LoVo (cell line): ENCODE results near the gene STXBP6.

ENCODE experiments used
- DNase-seq: peaks from one replicate; pipeline ENCODE4 v3.0.0-alpha.2; 2016; ENCODE audit warnings: low spot score

The STXBP6 gene

GRCh38 chr14:24915403-24915921, 134.5 kb downstream of the STXBP6 start:
- DNase-seq: no peak

DNA sequence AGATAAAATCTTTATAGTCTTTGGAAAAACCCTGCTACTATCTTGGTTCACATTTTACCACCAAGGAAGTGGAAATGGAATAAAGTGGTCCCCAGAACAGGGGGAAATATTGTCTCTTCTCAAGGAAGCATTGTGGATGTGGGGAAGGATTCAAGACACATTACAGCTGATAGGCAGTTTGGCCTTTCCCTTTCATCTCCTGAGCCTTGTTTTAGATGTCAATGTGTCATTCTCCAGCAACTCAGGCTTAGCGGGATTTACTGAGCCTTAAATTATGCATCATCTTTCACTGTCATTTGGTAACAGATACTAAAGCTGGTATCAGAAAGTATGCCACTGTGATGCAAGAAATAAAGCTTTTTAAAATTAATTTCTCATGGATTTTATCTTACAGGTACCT, 136.2 kb downstream of the STXBP6 start:
- DNase-seq: no peak

GRCh38 chr14:24913021-24913420, 136.9 kb downstream of the STXBP6 start:
- DNase-seq: no peak

DNA sequence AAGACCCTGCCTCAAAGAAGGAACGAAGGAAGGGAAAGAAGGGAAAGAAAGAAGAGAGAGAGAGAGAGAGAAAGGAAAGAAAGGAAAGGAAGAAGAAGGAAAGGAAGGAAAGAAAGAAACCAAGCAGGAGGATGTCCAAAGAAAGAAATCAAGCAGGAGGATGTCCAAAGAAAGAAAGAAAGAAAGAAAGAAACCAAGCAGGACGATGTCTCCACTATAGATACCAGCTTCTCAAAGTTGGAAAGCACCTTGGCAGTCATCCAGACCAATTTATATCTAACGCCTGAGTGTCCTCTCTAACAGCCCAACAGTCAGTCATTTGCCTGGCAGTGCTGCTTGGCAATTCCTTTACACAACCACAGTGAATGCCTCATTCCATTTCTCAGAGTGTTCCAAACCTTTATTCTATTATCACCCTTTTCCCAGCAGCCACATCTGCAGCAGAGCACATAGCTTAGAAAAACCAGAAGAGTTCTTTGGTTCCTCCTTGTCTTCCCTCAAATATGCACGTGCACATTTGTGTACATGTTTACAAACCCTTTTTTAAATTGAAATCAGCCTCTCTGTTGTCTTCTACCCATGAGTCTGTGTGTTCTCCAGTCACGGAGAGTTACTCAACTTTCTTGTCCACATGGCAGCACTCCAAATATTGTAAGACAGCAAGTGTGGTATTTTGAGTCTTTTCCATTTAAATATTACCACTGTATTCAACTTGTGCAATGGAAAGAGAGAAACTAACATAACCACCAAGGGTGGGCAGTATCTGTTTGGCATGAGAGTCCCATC, 138.4 kb downstream of the STXBP6 start:
- no peak for DNase-seq

DNA sequence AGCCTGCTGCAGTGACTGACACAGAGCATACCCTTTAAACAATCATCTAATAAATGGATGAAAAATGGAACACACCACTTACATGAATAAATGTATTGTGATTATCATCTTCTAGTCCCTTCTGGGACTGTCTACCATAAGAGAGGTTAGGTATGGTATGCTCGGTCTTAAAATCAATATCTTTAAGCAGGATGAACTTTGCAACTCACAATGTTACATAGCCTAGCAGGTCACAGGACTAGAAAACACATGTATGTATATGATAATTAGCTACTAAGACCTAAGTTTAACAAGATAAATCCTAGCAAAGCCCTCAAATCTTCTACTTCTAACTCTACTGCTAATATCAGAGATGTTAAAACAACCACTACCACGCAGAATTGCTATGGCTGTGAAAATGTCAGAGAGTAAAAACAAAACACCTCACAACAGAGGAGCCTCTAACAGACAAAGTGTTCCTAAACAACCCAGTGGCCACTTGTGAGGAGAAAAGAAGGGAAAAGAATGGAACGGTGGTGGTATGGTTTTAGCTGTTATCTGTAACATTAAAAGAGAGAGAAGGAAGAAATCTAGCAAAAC, 139.4 kb downstream of the STXBP6 start:
- DNase-seq: no peak

DNA sequence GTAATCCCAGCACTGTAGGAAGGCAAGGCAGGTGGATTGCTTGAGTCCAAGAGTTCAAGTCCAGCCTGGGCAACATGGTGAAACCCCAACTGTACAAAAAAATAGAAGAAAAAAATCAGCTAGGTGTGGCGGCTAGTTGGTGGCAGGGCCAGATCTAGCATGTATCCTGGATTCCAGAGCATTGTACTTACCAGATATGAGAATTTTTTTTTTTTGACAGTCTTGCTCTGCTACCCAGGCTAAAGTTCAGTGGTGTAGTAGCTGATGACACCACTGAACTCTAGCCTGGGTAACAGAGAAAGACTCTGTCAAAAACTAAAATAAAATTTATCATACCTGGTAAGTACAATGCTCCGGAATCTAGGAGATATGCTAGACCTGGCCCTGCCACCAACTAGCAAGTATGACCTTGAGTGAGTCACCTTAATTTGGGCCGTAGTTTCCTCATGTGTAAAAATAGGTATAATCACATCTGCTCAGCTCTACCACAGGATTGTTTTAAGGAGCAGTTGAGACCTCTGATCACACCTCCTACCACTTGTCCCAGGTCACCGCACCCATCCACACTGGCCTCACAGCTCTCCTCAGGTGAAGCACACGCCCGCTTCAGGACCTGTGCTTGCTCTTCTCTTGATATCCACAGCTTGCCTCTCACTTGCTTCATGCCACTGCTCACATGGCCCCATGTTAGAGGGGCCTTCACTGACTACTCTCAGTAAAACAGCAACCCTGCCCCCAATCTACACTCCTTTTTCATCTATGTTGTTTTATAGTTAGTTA, 140.2 kb downstream of the STXBP6 start:
- no peak for DNase-seq

DNA sequence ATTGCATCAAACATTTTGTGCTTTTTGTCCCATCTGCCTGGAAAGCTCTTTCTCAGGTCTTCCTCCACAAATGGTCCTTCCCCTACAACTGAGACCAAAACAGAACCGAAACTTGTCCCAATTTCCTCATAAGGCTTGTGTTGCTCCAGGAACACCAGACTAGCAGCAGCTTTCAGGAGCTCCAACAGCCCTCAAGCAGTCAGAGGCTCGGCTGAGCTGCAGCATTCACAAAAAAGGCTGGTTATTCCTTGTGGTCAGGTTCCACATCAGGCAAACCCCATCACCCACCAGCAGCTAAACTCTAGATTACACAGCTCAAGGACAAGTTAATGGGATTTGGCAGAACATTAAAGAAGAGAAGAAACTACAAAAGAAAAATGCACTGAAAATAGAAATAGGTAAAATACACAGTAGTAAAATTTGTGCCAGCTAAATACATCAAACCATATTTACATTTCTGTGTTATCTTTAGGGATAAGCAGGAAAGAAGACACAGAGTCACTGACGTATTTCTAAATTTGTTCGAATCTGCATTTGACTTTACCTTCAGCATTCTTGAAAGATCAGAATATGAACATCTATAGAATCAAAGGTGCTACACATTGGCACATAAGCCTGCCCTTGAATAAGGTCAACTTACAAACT, 141.2 kb downstream of the STXBP6 start:
- no peak for DNase-seq

GRCh38 chr14:24904533-24904932, 145.4 kb downstream of the STXBP6 start:
- no peak for DNase-seq

DNA sequence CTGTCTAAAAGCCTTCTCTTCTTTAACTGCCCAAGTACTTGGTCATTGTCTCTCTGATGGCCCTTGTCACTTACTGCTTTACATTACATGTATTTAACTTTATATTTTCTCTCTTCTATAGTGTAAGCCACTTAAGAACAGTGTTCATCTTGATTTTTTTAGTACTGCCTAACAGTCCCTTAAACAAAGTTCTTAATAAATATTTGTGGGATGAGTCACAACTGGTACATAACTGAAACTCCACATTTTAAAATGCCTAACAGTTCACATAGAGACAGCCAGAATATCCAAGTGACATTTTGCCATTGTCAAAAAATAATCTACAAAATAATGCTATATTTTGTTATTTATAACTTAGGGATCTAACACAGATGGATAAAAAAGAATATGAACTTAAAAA, 146.6 kb downstream of the STXBP6 start:
- peak; percentile 10 for DNase-seq

GRCh38 chr14:24900269-24901100, 149.5 kb downstream of the STXBP6 start:
- DNase-seq: no peak

DNA sequence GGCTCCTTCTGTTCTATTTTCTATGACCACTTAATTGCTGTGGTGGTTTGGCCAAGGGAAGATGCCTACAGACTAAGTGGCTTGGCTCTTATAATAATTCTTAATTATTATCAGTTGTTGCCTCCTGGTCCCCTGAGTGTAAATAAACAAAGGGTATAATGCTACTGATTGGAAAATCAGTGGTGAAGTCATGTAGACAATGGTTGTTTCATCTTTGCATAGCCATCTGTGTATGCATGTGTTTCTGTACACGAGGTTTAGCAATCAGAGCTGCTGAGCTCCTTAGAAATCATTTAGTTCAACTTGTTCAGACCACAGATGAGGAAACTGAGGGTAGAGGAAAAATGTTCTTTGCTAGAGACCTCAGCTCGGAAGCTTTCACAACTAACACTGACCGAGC, 152.2 kb downstream of the STXBP6 start:
- DNase-seq: no peak

- no peak for DNase-seq
Measured at GRCh38 chr14:24895622-24896021, 154.3 kb downstream of the STXBP6 start.

- no peak for DNase-seq
Measured at GRCh38 chr14:24895243-24895583, 154.7 kb downstream of the STXBP6 start.

DNA sequence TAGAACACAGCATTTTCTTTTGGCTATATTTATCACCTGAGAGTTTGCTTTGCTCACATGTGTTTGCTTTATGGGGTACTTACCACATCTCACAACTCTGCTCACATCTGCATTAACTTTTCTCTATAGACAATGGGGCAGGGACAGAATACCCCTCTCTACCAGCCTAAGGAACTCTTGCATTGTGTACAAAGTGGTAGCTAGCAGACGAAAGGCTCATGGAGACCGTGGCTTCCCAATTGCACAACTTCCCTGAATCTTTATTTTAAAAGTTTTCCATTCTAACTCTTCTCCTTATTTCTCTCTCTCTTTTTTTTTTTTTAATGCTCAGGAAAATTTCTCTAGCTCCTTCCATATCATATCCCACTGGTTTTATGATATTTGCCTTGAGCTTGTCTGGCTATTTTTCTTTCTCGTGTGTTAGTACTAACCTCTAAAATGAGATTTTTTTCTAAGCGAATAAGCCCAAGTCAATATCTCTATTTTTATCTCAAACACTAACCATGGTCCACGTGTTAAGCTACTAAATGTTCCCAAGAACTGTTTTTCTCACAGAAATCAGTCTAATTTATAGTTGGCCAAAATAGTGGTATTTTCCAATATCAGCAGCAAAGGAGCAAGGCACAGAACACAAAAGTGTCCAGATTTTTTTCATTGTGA, 155.2 kb downstream of the STXBP6 start:
- no peak for DNase-seq

- no peak for DNase-seq
Measured at GRCh38 chr14:24892497-24893051, 157.4 kb downstream of the STXBP6 start.

DNA sequence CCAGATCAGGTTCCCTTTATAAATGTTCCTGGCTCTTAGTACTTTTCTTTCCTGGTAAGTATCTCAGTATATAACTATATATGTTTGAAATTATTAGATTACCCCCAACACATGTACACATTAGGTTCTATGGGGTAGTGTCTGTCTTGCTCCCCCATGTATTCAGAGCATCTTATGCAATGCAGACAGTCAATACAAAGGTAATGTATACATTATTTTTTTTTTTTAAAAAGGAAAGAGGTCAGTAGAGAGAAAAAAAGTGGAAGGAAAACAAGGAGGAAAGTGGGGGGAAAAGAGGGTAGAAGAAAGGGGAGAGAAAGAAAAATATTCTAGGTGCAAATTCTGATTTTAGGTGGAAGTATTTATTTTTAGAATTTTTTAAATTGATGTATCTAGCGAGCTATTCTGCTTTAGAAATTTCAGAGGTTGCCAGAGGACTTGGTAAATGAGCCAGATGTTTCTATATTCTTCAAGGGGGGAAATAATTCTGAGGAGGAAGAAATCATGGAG, 157.9 kb downstream of the STXBP6 start:
- no peak for DNase-seq

DNA sequence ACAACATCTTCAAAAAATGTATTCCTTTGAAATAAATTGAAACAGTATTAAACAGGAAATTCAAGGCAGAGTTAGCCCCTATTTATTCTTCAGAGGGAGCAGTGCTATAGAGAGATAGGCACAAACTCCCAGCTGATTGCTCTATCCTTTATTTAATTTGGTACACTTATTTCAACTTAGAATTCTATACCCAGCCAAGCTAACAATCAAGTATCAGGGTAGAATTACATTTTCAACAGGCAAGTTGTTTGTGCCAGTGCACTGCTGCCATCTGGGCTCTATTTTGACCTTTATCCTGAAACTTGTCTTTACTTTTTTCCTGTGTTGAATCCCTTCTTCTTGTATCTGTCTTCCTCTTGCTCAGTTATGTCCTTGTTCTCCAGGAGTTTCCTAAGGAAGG, 159.2 kb downstream of the STXBP6 start:
- DNase-seq: no peak

GRCh38 chr14:24889843-24890242, 160.1 kb downstream of the STXBP6 start:
- DNase-seq: no peak

GRCh38 chr14:24888532-24888931, 161.4 kb downstream of the STXBP6 start:
- DNase-seq: no peak

DNA sequence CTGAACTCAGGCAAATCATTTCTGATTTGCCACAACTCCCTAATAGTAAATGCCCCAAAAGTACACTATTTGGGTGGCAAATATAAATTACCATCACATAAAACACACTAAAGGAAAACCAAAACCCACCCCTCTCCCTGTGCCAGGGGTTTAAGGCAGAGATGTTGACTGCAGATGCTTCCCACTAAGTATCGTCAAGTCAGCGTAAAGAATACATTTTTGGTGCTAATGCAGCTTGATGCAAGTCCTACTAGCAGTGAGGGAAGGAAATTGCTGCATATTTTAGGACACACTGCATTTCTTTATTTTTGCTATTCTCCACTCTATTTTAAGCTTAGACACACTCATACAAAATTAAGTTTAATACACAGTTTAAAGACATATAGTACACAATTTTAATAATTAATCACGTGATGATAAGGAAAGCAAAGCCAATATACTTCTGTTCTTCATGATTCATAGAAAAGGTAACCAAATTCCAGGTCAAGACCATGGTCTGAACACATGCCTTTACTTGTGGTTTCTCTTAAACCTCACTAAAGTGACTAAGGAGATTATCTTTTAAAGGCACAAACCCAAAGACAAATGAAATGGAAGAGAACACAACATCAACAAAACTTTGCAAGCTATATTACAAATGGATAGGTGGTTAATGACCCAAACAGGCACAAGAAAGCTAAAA, 162.2 kb downstream of the STXBP6 start:
- no peak for DNase-seq
